RPMI8226 (cell line): Measurements from ENCODE around the gene ITPK1.
"Not testable (repeated sequence)": the region's sequence is repeated elsewhere in the genome, so short reads cannot be mapped to it uniquely, and the experiment has no call there.

Experiments used
- DNase-seq: peaks from one replicate; pipeline ENCODE4 v3.0.0-alpha.2; 2015

Gene ITPK1

DNA sequence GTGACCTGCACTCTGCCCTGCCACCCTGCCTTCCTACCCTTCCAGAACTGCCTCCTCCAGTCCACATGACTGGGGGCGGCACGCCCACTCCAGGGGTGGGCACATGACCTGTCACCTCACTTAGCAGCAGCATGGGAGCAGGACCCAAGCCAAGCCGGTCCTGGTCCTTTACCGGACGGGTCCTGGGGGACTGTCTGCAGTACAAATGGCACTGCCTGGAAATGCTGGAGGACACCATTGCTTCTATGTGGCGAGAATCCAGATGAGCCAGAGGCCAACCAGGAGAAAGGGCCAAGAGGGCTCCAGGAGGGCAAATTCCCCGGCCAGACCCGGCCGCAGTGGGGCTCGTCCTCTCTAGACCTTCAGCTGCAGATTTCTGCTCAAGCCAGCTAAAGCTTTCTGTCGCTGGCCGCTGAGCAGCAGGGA lies 33.1 kb downstream of the ITPK1 start:
- DNase-seq: no peak

DNA sequence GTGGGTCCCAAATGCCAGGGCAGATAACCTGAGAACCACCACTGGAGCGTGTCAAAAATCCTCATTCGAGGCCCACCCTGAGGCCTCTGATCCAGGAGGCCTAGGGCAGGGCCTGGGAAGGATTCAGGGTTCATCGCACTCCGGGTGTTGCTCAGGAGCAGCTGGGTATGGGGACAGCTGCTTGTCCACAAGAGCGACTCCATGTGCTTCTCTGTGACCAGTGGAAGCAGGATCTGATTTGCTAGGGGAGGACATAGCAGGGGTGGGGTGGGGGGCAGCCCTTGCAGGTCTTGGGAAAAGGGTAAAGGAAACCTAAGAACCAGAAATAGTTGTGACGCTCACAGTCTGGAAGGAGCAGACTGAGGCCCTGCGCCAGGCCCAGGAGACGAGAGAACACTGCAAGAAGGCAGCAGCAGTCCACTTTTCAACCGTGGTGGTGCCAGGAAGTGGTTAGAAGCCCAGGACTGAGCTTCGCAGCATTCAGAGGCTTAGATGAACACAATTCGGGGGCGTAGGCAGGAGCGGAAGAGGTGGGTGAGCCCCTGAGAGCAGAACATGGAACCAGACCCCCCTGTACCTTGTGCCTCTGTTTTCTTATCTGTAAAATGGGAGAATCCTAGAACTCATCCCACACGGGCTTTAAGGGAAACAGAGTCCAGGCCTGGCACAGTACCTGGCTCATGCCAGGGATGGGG lies 33.7 kb downstream of the ITPK1 start:
- no peak for DNase-seq

DNA sequence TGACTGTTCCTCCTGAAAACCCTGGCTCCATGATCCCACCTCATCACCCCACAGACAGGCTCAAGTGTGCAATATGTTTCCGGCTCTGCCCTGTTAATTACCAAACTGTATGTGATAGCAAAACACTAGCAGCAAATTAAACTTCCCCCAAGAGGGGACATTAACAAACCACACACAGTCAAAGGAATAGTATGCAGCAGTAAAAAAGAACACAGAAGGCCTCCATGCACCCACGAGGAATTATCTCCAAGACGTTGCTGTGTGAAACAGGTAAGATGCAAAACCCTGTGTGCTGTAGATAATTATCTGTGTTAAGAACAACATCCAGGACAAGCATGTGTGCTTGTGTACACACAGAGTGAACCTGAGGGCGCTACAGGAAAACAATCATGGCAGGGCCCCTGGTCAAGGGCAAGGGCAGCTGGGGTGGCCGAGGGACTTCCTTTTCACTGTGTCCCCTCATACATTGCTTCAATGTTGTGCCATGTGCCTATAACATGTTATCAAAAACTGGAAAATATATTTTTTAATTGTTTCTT lies 35.8 kb downstream of the ITPK1 start:
- DNase-seq: no peak

DNA sequence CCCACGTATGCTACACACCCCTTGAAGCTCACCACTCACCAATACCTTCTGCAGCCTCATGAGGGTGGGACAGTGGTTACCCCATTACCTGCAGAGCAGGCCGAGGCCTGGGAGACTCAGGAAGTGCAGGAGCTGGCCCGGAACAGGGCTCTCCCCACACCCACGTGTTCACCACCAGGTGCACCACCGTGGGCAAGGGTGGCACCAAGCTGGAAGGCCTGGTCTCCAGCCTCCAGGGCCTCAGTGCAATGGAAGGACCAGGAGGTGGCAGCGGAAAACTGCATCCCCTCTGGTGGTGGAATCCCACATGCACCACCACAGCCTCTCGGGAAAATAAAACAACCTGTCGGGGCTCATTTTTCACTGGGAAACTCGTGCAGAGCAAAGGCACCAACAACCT lies 36.4 kb downstream of the ITPK1 start:
- DNase-seq: no peak

- no peak for DNase-seq
Measured at GRCh38 chr14:93078870-93079269, 36.9 kb downstream of the ITPK1 start.

DNA sequence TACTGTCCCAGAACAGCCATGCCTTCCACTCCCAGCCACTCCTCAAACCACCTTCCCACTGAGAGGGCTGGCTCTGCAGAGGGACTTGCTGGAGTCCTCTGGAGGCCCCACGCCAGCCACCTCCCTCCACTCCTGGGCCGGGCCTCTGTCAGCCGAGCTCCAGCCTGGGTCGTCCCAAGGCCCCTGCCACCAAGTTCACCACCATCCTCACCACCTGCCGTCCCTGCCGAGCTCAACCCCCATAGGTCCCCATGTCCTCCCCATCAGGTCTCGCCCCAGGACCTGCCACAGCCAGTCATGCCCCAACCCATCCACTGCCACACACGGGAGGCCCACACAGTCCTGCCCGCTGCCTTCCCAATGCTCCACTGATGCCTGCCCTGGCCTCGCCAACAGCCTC lies 39.0 kb downstream of the ITPK1 start:
- no peak for DNase-seq

GRCh38 chr14:93075891-93076290 lies 39.8 kb downstream of the ITPK1 start:
- DNase-seq: no peak

DNA sequence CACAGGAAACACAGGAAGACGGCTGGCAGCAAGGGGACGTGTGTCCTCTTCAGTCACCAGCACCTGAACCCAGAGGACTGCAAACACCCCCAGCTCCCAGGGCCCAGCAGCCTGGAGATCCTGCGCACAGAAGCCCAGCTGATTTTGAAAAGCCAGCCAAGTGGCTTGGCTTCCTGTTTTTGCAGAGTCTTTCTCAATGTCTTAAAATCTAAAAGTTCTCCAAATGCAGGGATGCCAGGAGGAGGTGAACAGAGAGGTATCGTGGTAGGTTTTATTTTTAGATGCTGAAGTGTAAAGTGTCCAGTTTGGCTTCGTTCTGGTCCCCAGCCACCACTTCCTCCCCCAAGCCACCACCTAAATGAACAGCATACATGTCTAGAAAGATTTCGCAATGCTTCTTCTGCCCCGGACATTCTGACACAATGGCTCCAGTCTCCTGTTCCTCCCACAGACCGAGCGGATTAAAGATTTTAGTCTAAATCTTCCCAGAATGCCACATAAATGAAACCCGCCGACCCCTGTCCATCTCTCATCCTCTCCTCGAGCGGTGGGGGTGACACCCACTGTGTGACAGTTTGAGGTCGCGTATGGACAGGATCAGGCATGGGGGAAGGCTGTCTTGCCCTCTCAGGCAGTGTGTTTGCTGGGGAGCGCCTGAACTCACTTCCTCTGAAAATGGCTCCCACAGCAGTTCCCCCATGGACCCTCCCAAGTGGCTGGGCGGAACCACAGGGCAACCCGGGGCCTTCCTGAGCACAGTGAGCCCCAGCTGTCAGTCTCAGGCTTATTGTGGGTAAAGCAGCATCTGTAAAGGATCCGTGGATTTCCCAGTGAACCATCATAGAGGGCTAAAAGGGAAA lies 41.6 kb downstream of the ITPK1 start:
- DNase-seq: no peak

DNA sequence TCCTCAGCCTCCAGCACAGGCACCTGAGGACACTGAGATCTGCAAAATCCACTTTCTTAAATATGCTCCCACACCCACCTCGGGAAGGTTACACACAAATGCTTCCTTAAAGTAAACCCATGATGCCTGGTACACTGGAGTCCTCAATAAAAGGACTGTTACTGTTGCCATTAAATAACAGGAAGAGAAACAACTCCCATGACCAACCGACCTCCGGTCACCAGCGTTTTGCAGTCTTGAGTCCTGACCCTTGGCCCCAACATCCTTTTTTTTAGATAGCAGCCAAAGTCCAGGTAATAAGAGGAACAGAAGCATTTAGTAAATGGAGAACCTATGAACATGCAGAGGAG lies 42.4 kb downstream of the ITPK1 start:
- DNase-seq: no peak

DNA sequence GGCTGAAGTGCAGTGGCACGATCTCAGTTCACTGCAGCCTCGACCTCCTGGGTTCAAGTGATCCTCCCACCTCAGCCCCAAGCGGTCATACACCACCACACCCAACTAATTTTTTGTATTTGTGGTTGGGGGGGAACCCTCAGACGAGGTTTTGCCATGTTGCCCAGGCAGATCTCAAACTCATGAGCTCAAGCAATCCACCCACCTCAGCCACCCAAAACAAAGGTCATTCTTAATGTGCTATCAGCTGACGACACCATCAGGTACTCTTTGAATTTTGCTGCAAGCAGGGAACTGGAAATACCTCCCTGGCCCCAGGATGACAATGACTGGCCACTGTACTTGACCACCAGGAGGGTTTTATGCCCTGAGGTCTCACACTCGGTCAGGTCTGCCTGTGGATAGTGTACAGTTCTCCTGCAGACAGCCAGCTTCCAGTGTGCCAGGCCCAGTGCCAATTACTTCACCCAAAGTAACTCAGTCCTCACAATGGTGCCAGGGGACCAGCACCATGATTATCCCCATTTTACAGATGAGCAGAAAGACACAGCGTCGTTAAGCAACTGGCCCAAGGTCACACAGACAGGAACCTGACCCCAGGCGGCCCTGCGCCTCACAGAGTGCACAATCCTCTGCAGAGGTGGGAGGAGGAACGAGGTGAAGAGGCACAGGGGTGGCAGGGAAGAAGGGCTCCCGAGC lies 42.9 kb downstream of the ITPK1 start:
- no peak for DNase-seq

- DNase-seq: no peak
Measured at GRCh38 chr14:93068711-93069110, 47.0 kb downstream of the ITPK1 start.

DNA sequence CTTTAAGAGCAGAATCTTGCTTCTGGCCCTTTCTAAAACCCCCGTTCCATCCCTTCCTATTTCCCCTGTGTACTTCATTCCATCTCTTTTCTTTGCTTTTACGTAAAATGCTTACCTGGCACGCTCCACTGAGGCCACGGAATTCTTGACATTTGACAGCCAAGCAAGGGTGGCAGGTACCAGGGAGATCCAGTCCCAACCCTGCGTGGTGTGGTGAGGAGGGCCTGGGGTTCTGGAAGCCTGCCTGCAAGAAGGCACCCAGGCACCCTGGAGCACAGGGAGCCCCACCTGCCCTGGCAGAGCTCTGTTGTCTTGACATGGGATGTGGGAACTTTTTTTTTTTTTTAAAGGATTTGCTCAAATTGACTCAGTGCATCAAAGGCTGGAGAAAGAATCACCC lies 48.6 kb downstream of the ITPK1 start:
- no peak for DNase-seq

GRCh38 chr14:93065272-93065730 lies 50.4 kb downstream of the ITPK1 start:
- no peak for DNase-seq

GRCh38 chr14:93064411-93065271 lies 51.1 kb downstream of the ITPK1 start:
- DNase-seq: no peak

DNA sequence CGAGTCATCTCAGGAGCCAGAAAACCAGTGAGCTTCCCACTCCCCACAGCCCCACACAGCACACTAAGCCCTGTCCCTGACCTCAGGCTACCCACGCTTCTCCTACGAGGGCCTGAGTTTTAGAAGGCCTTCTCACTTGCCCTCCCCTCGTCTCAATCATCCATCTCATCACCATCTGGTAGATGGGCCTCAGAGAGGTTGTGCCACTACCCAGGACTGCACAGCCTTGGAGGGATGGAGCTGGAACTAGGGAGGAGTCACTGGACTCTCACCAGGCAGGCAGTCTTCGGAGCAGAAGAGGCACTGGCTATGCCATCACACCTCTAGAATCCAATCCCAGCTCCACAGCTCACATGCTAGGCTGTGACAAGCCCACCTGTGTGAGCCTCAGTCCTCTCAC lies 52.3 kb downstream of the ITPK1 start:
- DNase-seq: no peak

GRCh38 chr14:93062890-93063289 lies 52.8 kb downstream of the ITPK1 start:
- no peak for DNase-seq

- not testable (repeated sequence) for DNase-seq
Measured at GRCh38 chr14:93062013-93062412, 53.7 kb downstream of the ITPK1 start.

DNA sequence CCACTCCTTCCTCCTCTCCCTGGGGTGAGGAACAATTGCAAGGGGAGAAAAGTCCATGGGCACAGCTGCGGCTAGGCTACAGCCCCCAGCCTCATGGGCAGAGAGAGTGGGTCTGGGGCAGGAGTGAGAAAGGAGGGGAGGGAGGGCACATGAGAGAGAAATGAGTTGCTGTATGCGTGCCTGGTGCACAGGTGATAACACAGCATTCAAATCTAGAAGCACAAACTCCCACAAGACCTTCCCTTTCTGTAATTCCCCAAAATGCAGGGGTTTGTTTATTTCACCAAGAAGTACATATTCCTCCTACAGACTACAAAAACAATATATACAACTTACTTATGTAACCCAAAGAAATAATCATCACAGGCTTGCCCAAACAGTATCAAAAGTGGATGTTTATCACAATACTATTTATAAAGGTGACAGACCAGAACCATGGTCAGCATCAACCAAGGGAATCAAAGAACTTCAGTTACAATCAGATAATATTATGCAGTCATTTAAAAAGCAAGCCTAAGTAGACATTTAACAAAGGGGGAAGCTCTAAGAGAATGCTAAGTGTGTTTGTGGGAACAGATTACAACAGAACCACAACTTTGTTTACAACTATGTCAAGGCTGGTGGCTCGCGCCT lies 54.2 kb downstream of the ITPK1 start:
- DNase-seq: no peak

DNA sequence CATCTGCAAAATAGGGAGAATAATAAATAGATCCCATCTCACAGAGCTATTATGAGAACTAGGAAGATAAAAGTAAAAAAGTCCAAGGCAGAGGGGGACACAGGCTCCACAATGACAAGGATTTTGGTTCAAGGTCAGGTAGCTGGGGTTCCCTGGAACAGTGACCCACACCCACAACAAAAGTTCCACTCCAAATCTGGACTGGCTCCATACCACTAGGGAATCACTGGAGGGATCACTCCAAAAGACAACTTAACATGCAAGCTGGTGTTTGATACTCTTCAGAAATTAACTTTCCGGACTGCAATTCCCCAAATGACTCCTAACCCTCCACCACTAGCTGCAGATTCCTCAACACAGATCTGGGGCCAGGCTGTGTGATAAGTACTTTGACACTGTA lies 54.9 kb downstream of the ITPK1 start:
- no peak for DNase-seq

DNA sequence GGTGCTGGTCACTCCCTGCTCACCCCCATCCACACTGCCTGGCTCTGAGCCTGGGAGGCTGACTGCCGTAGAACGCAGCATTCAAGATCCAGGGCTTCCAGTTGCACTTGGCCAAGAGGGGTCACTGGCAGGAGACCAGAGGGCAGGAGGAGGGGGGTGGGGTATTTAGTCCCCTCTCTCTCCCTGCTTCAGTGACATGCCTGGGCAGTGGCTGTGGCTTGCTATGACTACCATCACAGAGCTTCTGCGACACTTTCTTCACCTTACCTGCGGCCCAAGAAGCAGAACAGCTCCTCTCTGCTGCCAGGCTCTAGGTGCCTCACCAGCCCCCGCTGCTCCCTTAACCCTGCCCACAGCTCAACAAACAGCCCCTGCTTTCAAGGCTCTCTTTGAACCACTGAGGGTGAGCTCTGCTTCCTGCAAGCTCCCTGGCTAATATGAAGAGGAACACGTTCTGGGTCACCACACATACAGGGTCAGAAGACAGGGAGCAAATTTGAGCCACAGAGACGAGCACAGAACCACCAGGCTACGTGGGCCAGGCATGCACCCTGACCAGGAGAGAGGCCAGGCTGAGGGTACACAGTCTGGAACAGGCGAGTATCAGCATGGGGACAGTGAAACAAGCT lies 55.7 kb downstream of the ITPK1 start:
- DNase-seq: no peak

- no peak for DNase-seq
Measured at GRCh38 chr14:93059260-93059659, 56.5 kb downstream of the ITPK1 start.
